Endothelial cell of umbilical vein (primary cell): ENCODE measurements around the gene FRRS1L.

ENCODE experiments used
- EZH2 ChIP-seq: IDR thresholded peaks from 2 replicates; pipeline ENCODE4 v1.6.1; 2012; ENCODE audit warnings: borderline replicate concordance, low read depth, mild to moderate bottlenecking, moderate library complexity, low read length, inconsistent platforms; ENCODE audit not compliant: severe bottlenecking
- FOS ChIP-seq: IDR thresholded peaks from 2 replicates; pipeline ENCODE4 v1.6.1; 2011; ENCODE audit warnings: mild to moderate bottlenecking, low read length, moderate library complexity, borderline replicate concordance; ENCODE audit not compliant: insufficient read depth
- GATA2 ChIP-seq: IDR thresholded peaks from 2 replicates; pipeline ENCODE4 v1.7.0; 2011; ENCODE audit warnings: low read depth, mild to moderate bottlenecking, moderate library complexity, mixed read lengths, low read length; ENCODE audit not compliant: insufficient read length, insufficient read depth
- MYC ChIP-seq: IDR thresholded peaks from one replicate; pipeline ENCODE4 v1.6.1; 2011; ENCODE audit warnings: mild to moderate bottlenecking, low read depth, low read length
- POLR2A ChIP-seq: IDR thresholded peaks from 2 replicates; pipeline ENCODE4 v1.6.1; 2012; ENCODE audit warnings: low read depth, mild to moderate bottlenecking, control low read depth, low read length
- POLR2AphosphoS5 ChIP-seq: IDR thresholded peaks from 2 replicates; pipeline ENCODE4 v1.6.1; 2012; ENCODE audit warnings: low read depth, mild to moderate bottlenecking, control low read depth, low read length, moderate library complexity; ENCODE audit not compliant: insufficient read depth
- TF ChIP-seq, protein P1 (sequence below), 2 donors: IDR thresholded peaks; 1 replicate in 1 of 2; 2 replicates in 1 of 2; pipeline ENCODE4 v1.5.1; 2011; ENCODE audit warnings: low read length in 2 of 2, mild to moderate bottlenecking in 2 of 2, moderate library complexity in 2 of 2, control low read depth in 1 of 2, inconsistent platforms in 1 of 2, low read depth in 1 of 2; ENCODE audit not compliant: insufficient read depth in 1 of 2; ENCODE audit errors: extremely low read depth in 1 of 2
- TF ChIP-seq, protein P2 (sequence below): IDR thresholded peaks from 2 replicates; pipeline ENCODE4 v1.6.1; 2011; ENCODE audit not compliant: insufficient read depth, insufficient read length

DNA sequence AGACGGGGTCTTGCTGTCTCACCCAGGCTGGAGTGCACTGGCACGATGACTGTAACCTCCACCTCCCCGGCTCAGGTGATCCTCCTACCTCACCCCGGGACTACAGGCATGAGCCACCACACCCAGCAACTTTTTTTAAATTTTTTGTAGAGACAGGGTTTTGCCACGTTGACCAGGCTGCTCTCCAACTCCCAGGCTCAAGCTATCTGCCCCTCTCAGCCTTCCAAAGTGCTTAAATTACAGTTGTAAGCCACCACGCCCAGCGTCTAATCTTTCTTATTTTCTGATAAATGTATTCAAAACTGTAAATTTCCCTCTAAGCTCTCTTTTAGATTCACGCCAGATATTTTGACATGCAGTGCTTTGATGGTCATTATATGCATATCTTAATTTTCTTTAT is 10.3 kb downstream of the FRRS1L start:
- TF ChIP-seq, protein P1, sequence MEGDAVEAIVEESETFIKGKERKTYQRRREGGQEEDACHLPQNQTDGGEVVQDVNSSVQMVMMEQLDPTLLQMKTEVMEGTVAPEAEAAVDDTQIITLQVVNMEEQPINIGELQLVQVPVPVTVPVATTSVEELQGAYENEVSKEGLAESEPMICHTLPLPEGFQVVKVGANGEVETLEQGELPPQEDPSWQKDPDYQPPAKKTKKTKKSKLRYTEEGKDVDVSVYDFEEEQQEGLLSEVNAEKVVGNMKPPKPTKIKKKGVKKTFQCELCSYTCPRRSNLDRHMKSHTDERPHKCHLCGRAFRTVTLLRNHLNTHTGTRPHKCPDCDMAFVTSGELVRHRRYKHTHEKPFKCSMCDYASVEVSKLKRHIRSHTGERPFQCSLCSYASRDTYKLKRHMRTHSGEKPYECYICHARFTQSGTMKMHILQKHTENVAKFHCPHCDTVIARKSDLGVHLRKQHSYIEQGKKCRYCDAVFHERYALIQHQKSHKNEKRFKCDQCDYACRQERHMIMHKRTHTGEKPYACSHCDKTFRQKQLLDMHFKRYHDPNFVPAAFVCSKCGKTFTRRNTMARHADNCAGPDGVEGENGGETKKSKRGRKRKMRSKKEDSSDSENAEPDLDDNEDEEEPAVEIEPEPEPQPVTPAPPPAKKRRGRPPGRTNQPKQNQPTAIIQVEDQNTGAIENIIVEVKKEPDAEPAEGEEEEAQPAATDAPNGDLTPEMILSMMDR (IDR thresholded peaks at IDR 0.05; ENCODE audit: extremely low read depth in 1 of 2, insufficient read depth in 1 of 2, low read depth in 1 of 2, low read length in 2 of 2) = no peak
- no peak for TF ChIP-seq POLR2A
- no peak for TF ChIP-seq FOS
- no peak for TF ChIP-seq MYC
- no peak for TF ChIP-seq EZH2
- no peak for TF ChIP-seq POLR2AphosphoS5
- TF ChIP-seq, protein P2, sequence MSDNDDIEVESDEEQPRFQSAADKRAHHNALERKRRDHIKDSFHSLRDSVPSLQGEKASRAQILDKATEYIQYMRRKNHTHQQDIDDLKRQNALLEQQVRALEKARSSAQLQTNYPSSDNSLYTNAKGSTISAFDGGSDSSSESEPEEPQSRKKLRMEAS = no peak
- TF ChIP-seq GATA2 = no peak
